ENCODE data around the gene NPFFR1.

NPFFR1 gene

GRCh38 chr10:70295321-70295720 is 11.5 kb upstream of the NPFFR1 start:
- no peak for DNase-seq (ENCODE audit: low read depth in 1 of 2, low spot score in 1 of 2)
- Histone ChIP-seq H3K4me3 (replicated peaks; ENCODE audit: insufficient read depth, low read length) (no peak overlapping the region), H3K27me3 (ENCODE audit: insufficient read depth, poor library complexity, severe bottlenecking) (no peaks in the 10 kb centered on the region), H3K27ac (replicated peaks) (no peak overlapping the region)
- no peak for TF ChIP-seq SPI1 (IDR thresholded peaks at IDR 0.05; ENCODE audit: borderline replicate concordance, low read depth)
- TF ChIP-seq CTCF (IDR thresholded peaks at IDR 0.05; ENCODE audit: insufficient read depth, low read length) = no peak
- TF ChIP-seq REST (IDR thresholded peaks at IDR 0.05; ENCODE audit: insufficient replicate concordance, low read depth) = no peak
- no peak for TF ChIP-seq POLR2AphosphoS5 (IDR thresholded peaks at IDR 0.05; ENCODE audit: low read depth)
- no peak for TF ChIP-seq GABPA (IDR thresholded peaks at IDR 0.05; ENCODE audit: low read depth)

- DNase-seq (ENCODE audit: low read depth in 1 of 2, low spot score in 1 of 2) = no peak
- TF ChIP-seq SPI1 (IDR thresholded peaks at IDR 0.05; ENCODE audit: borderline replicate concordance, low read depth) (no peak), REST (IDR thresholded peaks at IDR 0.05; ENCODE audit: insufficient replicate concordance, low read depth) (no peak), GABPA (IDR thresholded peaks at IDR 0.05; ENCODE audit: low read depth) (no peak), CTCF (IDR thresholded peaks at IDR 0.05; ENCODE audit: insufficient read depth, low read length) (no peak), POLR2AphosphoS5 (IDR thresholded peaks at IDR 0.05; ENCODE audit: low read depth) (no peak)
- Histone ChIP-seq H3K27ac (replicated peaks) (no peak overlapping the region), H3K4me3 (replicated peaks; ENCODE audit: insufficient read depth, low read length) (no peak overlapping the region), H3K27me3 (ENCODE audit: insufficient read depth, poor library complexity, severe bottlenecking) (no peaks in the 10 kb centered on the region)
Measured at GRCh38 chr10:70293169-70293843, 9.5 kb upstream of the NPFFR1 start.

GRCh38 chr10:70292004-70292403 is 8.2 kb upstream of the NPFFR1 start:
- TF ChIP-seq CTCF (IDR thresholded peaks at IDR 0.05; ENCODE audit: insufficient read depth, low read length) (no peak), GABPA (IDR thresholded peaks at IDR 0.05; ENCODE audit: low read depth) (no peak), SPI1 (IDR thresholded peaks at IDR 0.05; ENCODE audit: borderline replicate concordance, low read depth) (no peak), POLR2AphosphoS5 (IDR thresholded peaks at IDR 0.05; ENCODE audit: low read depth) (no peak), REST (IDR thresholded peaks at IDR 0.05; ENCODE audit: insufficient replicate concordance, low read depth) (no peak)
- H3K4me3 ChIP-seq (replicated peaks; ENCODE audit: insufficient read depth, low read length) = no peak overlapping the region
- no peak for DNase-seq (ENCODE audit: low read depth in 1 of 2, low spot score in 1 of 2)

More at GRCh38 chr10:70292004-70292403, 8.2 kb upstream of the NPFFR1 start:
- H3K27me3 ChIP-seq (ENCODE audit: insufficient read depth, poor library complexity, severe bottlenecking) = no peaks in the 10 kb centered on the region
- no peak overlapping the region for H3K27ac ChIP-seq (replicated peaks)
